Stimulated activated CD4-positive, alpha-beta T cell treated with anti-CD3 and anti-CD28 coated beads, Interleukin-12 subunit alpha, Interleukin-12 subunit beta, amount 100 ng/mL, for 48 hours (primary cell): ENCODE measurements around the gene KIF2C.
"Not testable (repeated sequence)": the region's sequence is repeated elsewhere in the genome, so short reads cannot be mapped to it uniquely, and the experiment has no call there.

ENCODE experiments used
- DNase-seq, 3 donors: peaks; one replicate each; pipeline ENCODE4 v3.0.0-alpha.2; 2020; ENCODE audit warnings: low read depth in 2 of 3, low spot score in 1 of 3

The KIF2C gene

DNA sequence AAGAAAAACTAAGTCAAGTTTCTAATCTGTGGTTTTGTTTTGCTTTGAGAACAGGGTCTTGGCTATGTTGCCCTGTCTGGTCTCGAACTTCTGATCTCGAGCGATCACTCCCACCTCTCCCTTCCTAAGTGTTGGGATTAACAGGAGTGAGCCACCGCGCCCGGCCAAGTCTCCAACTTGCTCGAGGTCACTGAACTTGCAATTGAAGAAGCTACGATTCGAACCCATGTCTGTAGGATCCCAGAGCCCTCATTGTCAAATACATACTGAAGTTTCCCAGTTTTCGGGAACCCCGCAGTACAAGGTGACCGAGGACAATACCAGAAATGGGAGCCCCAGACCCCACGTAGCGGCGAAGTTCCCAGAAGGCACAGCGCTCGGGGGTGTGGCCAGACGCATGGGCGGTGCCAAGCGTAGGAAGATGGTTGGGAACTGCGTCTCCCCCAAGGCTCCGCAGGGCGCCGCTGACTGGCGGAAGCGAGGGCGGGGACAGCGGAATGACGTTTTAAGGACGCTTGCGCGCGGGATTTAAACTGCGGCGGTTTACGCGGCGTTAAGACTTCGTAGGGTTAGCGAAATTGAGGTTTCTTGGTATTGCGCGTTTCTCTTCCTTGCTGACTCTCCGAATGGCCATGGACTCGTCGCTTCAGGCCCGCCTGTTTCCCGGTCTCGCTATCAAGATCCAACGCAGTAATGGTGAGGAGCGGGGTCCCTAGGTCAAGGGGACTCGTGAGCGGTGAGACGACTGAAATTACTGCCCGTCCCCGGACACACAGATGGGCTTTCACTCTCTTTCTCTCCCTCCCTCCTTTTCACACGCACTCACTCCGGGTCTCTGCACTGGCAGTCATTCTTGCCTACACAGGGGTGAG lies at the start of gene KIF2C:
Gene KIF2C, plus strand, starts transcription at position 531 of the 872 bp plus-strand sequence. Its CDS starts 96 bp downstream, at position 627.
- peak; percentile 96 to 98 (median 98) for DNase-seq

DNA sequence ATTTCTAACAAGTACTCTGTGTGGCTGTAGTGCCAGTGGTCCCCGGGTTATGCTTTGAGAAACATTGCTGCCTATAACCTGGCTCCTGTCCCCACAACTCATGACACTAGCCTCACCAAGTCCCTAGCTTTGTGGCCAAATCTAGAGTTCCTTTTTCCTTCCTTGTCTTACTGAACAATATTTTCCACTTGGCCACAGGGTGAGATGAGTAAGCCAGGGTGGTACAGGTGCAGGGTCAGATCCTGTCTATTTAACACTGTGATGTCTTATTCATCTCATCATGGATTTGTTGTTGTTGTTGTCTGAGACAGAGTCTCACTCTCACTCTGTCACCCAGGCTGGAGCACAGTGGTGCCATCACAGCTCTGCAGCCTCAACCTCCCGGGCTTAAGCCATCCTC lies 46.5 kb upstream of the KIF2C start:
- no peak for DNase-seq

DNA sequence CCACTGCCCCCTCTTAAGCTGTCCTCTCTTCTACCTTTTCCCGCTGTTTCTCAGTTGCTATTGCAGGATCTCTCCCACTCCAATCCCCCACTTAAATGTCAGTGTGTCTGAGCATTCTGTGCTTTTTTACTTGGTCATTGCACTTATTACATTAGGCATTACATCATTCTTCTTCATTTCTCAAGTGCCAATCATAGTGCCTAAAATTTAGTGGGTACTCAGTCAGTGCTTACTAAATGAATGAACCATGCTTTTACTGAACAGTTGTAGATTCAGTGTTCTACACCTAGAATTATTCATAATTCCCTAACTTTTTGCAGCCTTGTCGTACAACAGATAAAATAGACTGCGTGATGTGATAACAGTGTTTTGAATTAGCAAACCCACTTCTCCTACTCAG lies 45.7 kb upstream of the KIF2C start:
- DNase-seq, result no peak

DNA sequence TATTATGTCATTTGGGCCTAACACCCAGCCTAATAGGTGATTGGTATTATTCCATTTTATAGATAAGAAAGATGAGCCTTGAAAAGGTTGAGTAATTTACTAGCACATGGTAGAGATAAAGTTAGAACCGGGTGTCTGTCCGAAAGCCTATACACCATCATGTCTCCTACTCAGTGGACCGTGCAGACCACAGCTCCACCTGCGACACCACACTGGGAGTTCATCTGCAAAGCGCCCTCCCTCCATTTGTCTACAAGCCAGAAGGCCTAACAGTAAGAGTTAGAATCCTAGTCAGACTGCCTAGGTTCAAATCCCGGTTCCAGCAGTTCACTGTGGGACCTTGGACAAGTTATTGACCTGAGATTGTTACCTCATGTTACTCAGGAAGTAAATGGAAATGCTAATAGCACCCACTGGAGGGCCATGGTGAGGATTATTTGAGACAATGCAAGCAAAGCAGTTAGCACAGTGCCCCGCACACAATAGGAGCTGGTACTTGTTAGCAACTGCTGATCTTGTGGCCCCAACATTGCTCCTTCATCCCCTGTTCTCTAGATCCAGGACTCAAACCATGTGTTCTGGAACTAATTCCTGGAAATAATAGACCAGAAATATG lies 44.7 kb upstream of the KIF2C start:
- no peak for DNase-seq

DNA sequence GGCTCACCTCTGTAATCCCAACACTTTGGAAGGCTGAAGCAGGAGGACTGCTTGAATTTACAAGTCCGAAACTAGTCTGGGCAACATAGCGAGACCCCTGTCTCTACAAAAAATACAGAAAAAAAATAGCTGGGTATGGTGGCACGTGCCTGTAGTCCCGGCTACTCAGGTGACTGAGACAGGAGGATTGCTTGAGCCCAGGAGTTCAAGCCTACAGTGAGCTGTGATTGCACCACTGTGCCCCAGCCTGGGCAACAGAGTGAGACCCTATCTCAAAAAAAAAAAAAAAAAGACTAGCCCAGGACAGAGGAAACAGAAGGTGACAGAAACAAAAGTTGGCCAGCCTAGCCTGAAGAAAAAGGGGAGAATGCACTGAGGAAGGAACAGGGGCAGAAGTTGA lies 44.0 kb upstream of the KIF2C start:
- DNase-seq, result no peak

DNA sequence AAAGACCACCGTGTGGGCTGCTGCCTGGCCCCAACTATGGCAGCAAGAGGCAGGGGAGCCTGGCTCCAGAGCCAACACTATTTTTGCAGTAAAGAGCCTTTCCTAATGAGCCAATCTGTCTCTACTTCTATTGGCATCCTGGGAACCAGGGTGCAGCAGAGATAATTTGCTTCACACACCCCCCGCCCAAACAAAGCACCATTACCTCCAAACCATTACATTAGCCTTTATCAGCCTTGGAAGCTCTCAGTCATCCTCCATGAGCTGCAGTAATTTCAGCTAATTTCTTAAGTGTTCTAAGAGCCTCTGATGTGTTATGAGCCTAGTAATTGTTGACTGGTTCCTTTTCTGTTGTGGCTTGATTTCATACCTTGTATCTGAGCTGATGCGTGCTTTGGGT lies 43.5 kb upstream of the KIF2C start:
- no peak for DNase-seq

DNA sequence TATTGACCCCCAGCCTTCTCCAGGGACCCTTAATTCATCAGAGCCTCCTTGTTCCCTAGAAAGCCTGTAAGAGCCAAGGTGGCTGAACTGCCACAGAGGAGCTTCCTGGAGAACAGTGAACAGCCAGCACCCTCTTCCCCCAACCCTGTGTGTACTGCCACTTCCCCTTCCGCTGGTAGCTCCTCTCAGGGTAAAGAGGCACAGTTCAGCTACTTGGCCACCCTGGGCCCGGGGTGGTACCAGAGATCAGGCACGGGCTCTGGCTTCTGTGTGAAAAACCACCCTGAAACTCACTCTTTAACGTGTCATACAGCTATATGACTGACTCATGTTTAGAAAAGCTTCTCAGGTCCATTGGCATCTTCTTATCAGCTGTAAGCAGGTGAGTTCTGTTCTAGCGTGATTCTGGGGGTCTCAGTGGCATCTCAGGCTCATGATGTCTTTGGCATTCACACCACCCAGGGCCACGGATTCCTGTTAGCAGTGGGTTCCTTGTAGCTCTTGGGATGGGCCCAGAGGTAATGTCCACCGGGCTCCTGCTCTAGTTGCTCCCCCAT lies 42.8 kb upstream of the KIF2C start:
- no peak for DNase-seq

DNA sequence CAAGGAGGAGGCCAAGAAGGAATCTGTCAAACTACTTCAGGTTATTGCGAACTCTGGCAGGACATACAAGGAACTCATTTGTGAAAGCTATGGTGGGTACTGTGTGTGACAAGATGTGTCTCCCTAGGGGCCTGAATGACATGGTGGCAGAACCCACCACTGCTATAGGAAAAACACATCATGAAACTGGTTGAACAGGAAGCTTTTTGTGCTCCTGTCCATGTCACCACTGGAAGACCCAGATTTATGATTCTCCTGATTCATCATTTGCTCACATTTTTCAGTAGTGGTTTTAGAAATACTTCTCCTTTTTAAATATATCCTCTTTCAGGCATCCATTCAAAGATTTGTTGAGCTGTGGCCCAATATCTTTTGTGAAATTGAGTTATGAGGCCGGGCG lies 41.5 kb upstream of the KIF2C start:
- DNase-seq, result no peak

DNA sequence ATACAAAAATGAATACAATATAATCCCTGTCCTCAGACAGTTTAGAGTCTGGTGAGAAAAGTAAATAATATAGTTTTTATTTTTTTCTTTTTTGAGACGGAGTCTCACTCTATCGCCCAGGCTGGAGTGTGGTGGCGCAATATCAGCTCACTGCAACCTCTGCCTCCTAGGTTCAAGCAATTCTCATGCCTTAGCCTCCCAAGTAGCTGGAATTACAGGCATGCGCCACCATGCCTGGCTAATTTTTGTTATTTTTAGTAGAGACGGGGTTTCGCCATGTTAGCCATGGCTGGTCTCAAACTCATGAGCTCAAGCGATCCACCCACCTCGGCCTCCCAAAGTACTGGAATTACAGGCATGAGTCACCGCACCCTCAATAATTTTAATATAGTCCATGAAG lies 40.3 kb upstream of the KIF2C start:
- not testable (repeated sequence) for DNase-seq

DNA sequence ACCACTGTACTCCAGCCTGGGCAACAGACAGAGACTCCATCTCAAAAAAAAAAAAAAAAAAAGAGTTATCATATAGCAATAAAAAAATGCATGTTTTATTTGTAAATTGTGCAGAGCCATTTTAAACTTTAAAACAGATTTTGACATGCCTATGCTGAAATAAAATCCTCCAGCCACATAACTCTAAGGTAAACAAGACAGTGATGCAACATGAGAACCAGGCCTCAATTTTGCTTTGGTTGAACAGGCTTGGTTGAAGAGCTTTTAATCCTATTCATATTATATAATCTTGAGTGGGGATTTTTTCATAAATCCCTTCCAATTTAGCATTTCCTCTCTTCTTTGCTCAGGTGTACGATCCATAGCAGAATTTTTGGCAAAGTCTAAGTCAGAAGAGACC lies 39.1 kb upstream of the KIF2C start:
- DNase-seq, result no peak

DNA sequence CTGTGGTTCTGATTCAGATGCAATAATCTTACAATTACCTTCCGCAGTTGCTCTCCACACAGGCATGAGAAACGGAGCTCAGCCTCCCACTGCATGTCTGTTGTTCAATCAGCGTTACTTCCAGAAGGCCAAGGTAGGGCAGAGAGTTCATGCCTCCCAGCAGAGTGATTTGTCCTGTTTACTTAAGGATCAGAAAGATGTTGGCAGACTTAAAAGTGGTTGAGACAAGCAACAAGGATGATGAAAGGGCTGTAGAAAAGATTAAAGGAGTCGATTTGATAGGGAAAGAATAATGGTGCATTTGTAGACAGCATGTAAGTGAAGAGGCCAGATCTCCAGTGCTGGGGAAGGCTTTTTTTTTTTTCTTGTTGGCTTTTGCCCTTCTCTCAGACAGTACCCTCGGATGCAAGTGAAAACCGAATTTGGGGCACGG lies 38.5 kb upstream of the KIF2C start:
- DNase-seq, result no peak

DNA sequence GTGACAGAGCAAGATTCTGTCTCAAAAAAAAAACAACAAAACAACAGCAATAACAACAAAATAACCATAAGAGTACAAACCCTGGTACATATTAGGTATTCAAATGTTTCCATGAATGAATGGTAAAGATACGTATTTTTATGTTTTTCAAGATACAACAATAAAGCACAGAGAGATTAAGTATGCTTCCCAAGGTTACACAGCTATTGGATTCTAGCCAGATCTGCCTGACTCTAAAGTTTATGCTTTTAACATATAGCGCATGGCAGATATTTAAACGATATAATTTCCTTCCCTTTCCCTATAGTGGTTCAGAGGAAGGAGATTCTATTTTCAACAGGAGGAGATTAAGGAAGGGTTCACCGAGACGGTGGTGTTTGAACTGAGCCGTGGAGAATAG lies 34.2 kb upstream of the KIF2C start:
- DNase-seq, result no peak

DNA sequence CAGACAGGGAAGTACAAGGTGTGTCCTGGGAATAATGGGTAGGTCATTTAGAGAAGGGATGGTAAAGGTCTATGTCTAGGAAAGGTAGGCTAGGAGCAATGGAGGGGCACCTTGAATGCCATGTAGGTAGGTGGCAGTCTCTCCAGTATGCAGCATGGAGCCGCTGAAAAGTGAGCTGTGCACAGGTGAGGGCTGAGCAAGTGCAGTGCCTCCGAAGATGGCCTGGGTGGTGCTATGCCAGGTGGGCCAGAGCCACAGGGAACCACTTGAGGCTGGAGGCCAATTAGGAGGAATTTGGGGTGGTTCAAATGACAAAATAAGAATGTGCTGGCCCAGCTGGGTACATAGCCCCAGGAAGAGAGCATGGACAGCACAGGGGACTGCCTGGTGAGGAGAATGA lies 33.7 kb upstream of the KIF2C start:
- DNase-seq, result no peak

DNA sequence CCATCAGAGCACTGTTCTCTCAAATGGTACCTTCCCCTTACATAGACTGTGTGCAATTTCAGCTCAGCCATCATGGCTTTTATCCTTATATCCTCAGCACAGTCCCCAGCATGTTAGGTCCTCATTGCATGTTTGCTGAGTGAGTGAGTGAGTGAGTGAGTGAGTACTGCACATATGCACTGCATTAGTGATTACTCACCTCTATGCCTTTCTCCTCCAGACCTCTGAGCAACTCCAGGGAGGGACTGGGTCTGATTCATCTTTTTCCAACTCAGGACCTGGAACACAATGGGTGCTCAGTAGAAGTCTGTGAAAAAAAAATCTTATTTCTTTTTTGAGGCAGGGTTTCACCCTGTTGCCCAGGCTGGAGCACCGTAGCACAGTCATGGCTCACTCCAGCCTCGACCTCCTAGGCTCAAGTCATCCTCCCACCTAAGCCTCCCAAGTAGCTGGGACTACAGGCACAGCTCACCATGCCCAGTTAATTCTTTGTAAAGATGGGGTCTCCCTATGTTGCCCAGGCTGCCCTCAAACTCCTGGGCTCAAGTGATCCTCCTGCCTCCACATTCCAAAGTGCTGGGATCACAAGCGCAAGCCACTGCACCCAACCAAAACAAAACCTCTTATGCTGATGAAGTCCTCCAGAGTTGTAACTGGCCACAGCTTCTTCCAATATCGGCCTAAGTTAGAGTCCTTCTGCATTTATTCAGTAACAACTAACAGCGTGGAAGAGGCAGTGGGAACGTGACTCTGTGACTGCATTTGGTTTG lies 32.3 kb upstream of the KIF2C start:
- no peak for DNase-seq

DNA sequence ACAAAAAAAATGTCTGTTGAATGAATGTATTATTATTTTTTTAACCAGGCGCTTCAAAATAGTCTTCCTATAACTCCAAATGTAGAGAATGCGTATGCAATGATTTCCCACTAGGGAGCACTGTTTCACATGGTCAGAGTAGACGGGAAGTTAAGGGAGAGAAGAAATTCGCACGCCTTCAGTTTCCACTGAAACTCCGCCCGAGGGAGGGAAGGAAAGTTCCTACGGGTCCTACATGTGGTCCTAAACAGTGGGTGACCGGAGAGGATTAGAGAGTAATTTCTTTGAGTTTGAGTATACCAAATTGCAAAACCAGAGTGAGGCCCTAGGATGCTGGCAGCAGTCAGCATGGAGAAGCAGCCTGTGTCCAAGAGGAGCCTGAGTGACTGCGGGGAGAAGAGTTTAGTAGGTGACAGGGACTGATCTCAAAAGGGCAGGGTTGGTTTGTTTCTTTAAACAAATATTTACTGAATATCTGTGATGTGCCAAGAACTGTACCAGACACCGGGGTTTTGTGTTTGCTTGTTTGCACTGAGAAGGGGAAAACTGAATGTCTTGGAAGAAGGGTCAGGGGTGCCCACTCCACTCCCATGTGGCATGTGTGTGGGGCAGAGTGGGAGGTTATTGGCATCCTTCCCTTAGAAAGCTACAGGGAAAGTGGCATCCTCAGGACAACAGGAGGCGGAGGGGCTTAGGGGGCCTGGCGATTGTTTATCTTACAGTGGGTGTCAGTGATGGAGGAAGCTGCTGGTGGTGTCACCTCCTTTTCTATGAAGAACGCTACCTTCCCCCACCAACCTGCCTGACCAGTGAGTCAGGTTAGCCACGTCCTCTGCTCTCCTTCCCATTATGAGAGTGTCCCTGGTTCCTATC lies 31.4 kb upstream of the KIF2C start:
- DNase-seq, result no peak

DNA sequence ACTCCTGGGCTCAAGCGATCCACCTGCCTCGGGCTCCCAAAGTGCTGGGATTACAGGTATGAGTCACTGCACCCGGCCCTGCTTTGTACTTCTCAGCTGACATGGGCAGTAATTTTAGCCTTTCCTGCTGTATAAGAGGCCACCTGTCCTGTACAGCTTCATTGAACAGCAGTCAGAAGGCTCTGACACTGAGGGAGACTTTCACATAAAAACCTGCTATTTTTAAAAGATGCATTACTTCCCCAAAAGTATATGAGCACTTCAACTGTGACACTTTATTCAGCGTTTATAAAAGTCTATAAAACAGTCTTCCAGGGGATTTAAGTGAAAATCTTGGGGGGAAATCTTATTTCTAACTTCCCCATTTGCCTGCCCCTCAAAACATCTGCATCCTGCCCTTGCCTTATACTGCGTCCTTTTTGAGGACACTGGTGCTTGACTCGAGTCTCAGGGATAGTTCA lies 26.3 kb upstream of the KIF2C start:
- DNase-seq, result no peak

DNA sequence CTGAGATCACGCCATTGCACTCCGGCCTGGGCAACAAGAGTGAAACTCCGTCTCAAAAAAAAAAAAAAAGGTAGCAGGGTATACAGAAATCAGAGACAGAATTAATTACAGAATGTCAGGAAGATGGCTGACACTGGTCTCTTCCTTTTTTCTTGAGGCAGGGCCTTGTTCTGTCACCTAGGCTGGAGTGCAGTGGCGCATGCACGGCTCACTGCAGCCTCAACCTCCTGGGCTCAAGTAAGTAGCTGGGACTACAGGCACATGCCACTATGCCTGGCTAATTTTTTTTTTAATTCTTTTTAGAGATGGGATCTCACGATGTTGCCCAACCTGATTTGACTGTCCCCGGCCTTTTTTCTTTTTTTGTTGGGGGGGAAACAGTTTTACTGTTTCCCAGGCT lies 25.1 kb upstream of the KIF2C start:
- DNase-seq, result no peak

DNA sequence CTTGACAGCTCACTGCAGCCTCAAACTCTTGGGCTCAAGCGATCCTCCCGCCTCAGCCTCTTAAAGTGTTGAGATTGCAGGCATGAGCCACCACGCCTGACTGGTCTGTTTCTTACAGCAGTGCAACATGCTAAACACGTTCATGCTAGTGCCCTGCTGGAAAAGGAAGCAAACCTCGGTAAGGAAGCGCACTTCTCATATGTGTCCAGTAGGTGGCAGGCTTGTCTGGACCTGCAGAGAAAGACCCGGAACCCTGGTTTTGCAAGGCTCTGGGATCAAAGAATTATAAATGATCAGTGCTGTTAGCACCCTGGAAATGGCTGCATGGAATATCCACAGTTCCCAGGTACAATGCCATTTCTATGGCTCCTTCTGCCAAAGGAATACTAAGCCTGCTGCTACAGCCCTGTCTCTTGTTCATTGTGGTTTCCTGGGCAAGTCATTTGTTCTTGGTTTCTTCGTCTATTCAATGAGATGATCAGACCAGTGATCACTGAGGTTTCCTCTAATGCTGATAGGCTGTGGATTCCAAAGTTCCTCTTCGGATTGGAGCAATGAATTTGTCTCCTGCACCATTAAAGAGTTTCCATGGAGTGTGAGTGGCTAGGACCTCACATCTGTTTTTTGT lies 24.6 kb upstream of the KIF2C start:
- peak in 2 of 3 donors; percentile 35 to 74 for DNase-seq

DNA sequence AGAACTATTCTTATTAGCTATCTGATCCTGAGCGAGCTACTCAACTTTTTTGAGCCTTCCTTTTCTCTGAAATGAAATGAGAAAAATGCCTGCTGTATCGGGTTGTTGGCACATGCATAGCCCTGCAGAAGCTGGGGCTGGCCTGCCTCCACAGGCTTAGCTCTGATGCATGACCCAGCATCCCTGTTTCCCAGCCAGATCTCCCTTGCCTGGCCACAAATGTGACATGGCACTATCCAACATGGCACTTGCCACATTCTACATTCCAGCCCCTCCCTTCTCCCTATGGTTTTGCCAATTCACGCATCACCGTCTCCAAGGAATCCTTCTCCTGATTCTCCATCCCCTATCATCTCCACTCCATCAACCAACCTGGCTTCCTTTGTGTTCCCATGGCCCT lies 22.5 kb upstream of the KIF2C start:
- DNase-seq, result no peak

DNA sequence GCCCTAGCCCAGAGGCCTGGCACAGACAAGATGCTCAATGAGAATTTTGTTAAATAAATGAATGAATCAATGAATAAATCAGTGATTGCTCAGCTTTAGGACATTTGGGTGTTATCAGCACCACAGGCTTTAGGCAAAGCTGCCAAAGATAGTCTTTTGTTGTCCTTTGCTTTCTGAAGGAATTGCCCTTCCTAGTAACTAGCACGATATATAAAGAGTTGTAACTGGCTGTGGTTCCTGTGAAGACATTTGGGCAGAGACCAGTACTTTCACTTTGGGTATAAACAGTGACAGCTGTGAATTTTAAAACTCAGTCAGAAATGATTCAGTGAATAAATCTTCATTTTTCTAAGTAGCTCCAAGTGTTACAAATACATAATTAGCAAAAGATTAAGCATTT lies 22.0 kb upstream of the KIF2C start:
- DNase-seq, result no peak
